ENCODE data around the gene SMOC1.

GRCh38 chr14:69979882-69980281 lies 100.7 kb downstream of the SMOC1 start:
- TF ChIP-seq EZH2 (IDR thresholded peaks at IDR 0.05; ENCODE audit: low read length, unreplicated experiment) (no peak), CTCF (conservative IDR thresholded peaks at IDR 0.05; ENCODE audit: low read depth, low read length) (no peak)

Data from PC-3 (cell line).